MM.1S (cell line): Measurements from ENCODE around the gene FGFR2.

Experiments used
- DNase-seq: peaks from one replicate; pipeline ENCODE4 v3.0.0-alpha.2; 2015
- H2AFZ ChIP-seq: fragments of 300-600 bp; sonication (generic); 2 replicates; pipeline ENCODE4 v1.6.0; 2016; ENCODE audit warnings: antibody characterized with exemption, low read length
- H3F3A ChIP-seq: fragments of 300-600 bp; sonication (generic); 2 replicates; pipeline ENCODE4 v1.6.1; 2016; ENCODE audit warnings: mild to moderate bottlenecking, antibody characterized with exemption, low read length, moderate library complexity, mixed read lengths; ENCODE audit not compliant: insufficient read depth
- H3K27ac ChIP-seq: fragments of 300-600 bp; sonication (generic); 2 replicates; pipeline ENCODE4 v1.5.1; 2016; ENCODE audit warnings: mild to moderate bottlenecking, low read length
- H3K27me3 ChIP-seq: fragments of 300-600 bp; sonication (generic); replicated peaks from 2 replicates; pipeline ENCODE4 v1.6.0; 2016; ENCODE audit warnings: low read length; ENCODE audit not compliant: insufficient read depth
- H3K36me3 ChIP-seq: fragments of 300-600 bp; sonication (generic); replicated peaks from 2 replicates; pipeline ENCODE4 v1.6.1; 2016; ENCODE audit warnings: mild to moderate bottlenecking, low read length, mixed read lengths; ENCODE audit not compliant: insufficient read depth
- H3K4me1 ChIP-seq: fragments of 300-600 bp; sonication (generic); 2 replicates; pipeline ENCODE4 v1.6.1; 2016; ENCODE audit warnings: low read length, mixed read lengths
- H3K4me2 ChIP-seq: fragments of 300-600 bp; sonication (generic); 2 replicates; pipeline ENCODE4 v1.6.0; 2016; ENCODE audit warnings: low read depth, low read length
- H3K4me3 ChIP-seq: fragments of 300-600 bp; sonication (generic); 2 replicates; pipeline ENCODE4 v1.5.1; 2016; ENCODE audit warnings: low read length, mixed read lengths
- H3K79me2 ChIP-seq: fragments of 300-600 bp; sonication (generic); 2 replicates; pipeline ENCODE4 v1.6.1; 2016; ENCODE audit warnings: mixed run types, low read length, mixed read lengths
- H3K9ac ChIP-seq: fragments of 300-600 bp; sonication (generic); 2 replicates; pipeline ENCODE4 v1.6.1; 2016; ENCODE audit warnings: low read length, mixed read lengths
- H3K9me2 ChIP-seq: fragments of 300-600 bp; sonication (generic); replicated peaks from 2 replicates; pipeline ENCODE4 v1.6.1; 2016; ENCODE audit warnings: mild to moderate bottlenecking, low read length, mixed read lengths; ENCODE audit not compliant: insufficient read depth
- H3K9me3 ChIP-seq: fragments of 300-600 bp; sonication (generic); replicated peaks from 2 replicates; pipeline ENCODE4 v1.6.1; 2016; ENCODE audit warnings: mild to moderate bottlenecking, low read length, mixed read lengths; ENCODE audit not compliant: insufficient read depth
- H4K20me1 ChIP-seq: fragments of 300-600 bp; sonication (generic); 2 replicates; pipeline ENCODE4 v1.6.1; 2016; ENCODE audit warnings: mild to moderate bottlenecking, low read length, moderate library complexity, mixed read lengths; ENCODE audit not compliant: insufficient read depth
- CTCF ChIP-seq: fragments of 300-600 bp; sonication (generic); IDR thresholded peaks from 2 replicates; pipeline ENCODE4 v1.5.1; 2016; ENCODE audit warnings: antibody characterized with exemption, low read length, mixed read lengths
- EZH2 ChIP-seq: fragments of 300-600 bp; sonication (generic); optimal IDR thresholded peaks from 2 replicates; pipeline ENCODE3; 2017; ENCODE audit warnings: low read depth, mild to moderate bottlenecking, antibody characterized with exemption, low read length, mixed read lengths
- EZH2phosphoT487 ChIP-seq: fragments of 300-600 bp; sonication (generic); IDR thresholded peaks from 2 replicates; pipeline ENCODE4 v1.6.1; 2018; ENCODE audit warnings: antibody characterized with exemption, low read length

FGFR2 gene

GRCh38 chr10:121552746-121553145, 45.5 kb downstream of the FGFR2 start:
- Histone ChIP-seq H3K36me3 (no peaks in the 10 kb centered on the region), H3F3A (no peaks in the 10 kb centered on the region), H4K20me1 (no peaks in the 10 kb centered on the region), H3K27ac (no peak overlapping the region), H3K4me3 (no peak overlapping the region), H3K9me2 (no peaks in the 10 kb centered on the region), H3K9me3 (no peaks in the 10 kb centered on the region), H3K27me3 (no peaks in the 10 kb centered on the region), H3K4me2 (no peak overlapping the region), H2AFZ (no peak overlapping the region), H3K9ac (no peak overlapping the region), H3K4me1 (peaks cover 6% of the 10 kb centered on the region), H3K79me2 (no peaks in the 10 kb centered on the region)
- TF ChIP-seq CTCF (no peak), EZH2phosphoT487 (no peak), EZH2 (no peak)
- DNase-seq = no peak

- H3K79me2 ChIP-seq = no peaks in the 10 kb centered on the region
- no peak overlapping the region for H3K9ac ChIP-seq
- no peak overlapping the region for H2AFZ ChIP-seq
- no peaks in the 10 kb centered on the region for H3K27me3 ChIP-seq
- H4K20me1 ChIP-seq = no peaks in the 10 kb centered on the region
- no peak for DNase-seq
- peaks cover under 1% of the 10 kb centered on the region; the same call in 1 of the 2 replicates for H3K4me1 ChIP-seq
- no peaks in the 10 kb centered on the region for H3K9me2 ChIP-seq
- no peak overlapping the region for H3K27ac ChIP-seq
- no peak for TF ChIP-seq EZH2
- TF ChIP-seq EZH2phosphoT487 = no peak
- no peak for TF ChIP-seq CTCF
- H3F3A ChIP-seq = no peaks in the 10 kb centered on the region
- no peaks in the 10 kb centered on the region for H3K9me3 ChIP-seq
- H3K4me2 ChIP-seq = no peak overlapping the region
- no peaks in the 10 kb centered on the region for H3K36me3 ChIP-seq
- no peak overlapping the region for H3K4me3 ChIP-seq
These were observed 46.9 kb downstream of the FGFR2 start for GRCh38 chr10:121551210-121551885.

GRCh38 chr10:121544301-121544869, 53.9 kb downstream of the FGFR2 start:
- Histone ChIP-seq H3K9ac (no peak overlapping the region), H3K4me1 (no peaks in the 10 kb centered on the region), H3K36me3 (no peaks in the 10 kb centered on the region), H3F3A (no peaks in the 10 kb centered on the region), H3K9me3 (no peaks in the 10 kb centered on the region), H4K20me1 (no peaks in the 10 kb centered on the region), H3K4me3 (no peak overlapping the region), H3K27ac (no peak overlapping the region), H3K9me2 (no peaks in the 10 kb centered on the region), H3K4me2 (no peak overlapping the region), H2AFZ (no peak overlapping the region), H3K27me3 (no peaks in the 10 kb centered on the region), H3K79me2 (no peaks in the 10 kb centered on the region)
- TF ChIP-seq CTCF (no peak), EZH2phosphoT487 (no peak), EZH2 (no peak)
- no peak for DNase-seq
